NCI-H1417 treated with DMSO at 0.1 percent for 48 hours (cell line): ENCODE results near the gene KIF2B.
"Not testable (repeated sequence)": the region's sequence is repeated elsewhere in the genome, so short reads cannot be mapped to it uniquely, and the experiment has no call there.

Source experiments
- DNase-seq: peaks from one replicate; lab custom pipeline; 2025; lab: John Stamatoyannopoulos, UW

Gene KIF2B

GRCh38 chr17:53822764-53823163, at the start of gene KIF2B:
Gene KIF2B, plus strand, starts transcription at chr17:53822927. Its CDS starts 107 bp downstream, at chr17:53823034.
- no peak for DNase-seq

- DNase-seq, result no peak
Observed at GRCh38 chr17:53780320-53780719, 42.4 kb upstream of the KIF2B start.

- no peak for DNase-seq
Observed at GRCh38 chr17:53791551-53791950, 31.2 kb upstream of the KIF2B start.

DNA sequence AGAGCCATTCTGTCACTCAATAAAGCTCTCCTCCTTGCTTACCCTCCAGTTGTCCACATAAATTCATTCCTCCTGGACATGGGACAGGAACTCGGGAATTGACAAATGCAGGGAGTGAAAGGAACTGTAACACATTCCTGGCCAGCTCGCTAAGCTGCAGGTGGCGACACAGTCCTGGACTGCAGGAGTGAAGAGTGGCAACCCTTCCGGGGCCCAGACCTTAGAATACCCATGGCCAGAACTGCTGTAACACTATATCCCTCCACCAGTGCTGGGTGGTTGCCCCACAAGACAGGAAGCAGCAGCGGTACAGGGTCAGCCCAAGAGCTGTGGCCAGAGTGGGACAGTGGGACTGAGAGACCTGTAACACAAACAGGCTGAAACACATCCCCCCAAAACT, 30.3 kb upstream of the KIF2B start:
- DNase-seq, result no peak

- no peak for DNase-seq
Observed at GRCh38 chr17:53792997-53793396, 29.7 kb upstream of the KIF2B start.

DNA sequence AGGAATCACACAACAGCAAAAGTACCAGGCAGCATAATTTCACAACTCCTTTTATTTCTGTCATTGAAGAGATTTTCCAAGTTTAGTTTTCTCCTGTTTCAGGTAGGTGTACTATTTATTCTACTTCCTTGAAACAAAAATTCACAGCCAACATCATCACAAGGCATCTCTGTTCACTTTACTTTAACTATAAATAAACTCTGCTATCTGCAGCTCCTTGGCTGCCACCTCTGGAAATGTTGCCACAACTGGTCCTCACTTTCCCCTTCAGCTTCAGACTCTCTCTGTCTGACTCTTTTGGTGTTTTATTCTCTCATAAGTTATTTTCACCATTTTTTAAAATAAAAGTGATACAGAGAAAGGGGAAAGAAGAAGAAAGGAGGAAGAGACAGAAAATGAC, 27.9 kb upstream of the KIF2B start:
- DNase-seq, result no peak

DNA sequence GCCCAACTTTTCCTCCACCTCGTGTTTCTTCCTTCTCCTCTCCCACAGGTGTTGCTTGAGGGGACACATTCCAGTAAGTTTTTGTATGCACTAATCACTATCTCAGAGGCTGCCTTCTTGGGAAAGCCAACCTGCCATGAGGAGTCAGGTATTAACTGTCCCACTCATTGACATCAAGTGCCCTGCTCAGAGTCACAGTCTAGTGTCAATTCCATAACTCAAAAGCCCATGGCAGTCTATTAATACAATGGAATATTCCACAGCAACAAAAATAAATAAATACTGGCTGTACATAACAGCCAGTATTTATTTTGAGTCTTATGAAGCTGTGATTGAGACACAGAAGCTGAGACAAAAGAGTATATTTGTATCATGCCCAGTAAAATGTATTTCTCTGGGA, 26.1 kb upstream of the KIF2B start:
- no peak for DNase-seq

DNA sequence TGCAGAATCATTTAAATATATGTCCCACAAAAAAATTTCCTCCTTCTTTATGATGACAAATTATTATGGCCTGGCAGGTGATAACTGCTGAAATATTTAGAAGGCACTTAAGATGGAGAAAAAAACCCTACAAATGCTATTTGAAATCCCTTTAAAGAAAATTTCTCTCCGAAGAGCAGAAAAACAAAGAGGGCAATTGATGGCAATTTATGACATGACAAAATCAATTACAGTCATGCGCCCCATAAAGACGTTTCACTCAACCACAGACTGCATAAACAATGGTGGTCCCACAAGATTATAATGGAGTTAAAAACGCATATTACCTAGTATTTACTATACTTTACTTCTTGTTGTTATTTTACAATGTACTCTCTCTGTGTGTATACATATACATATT, 25.2 kb upstream of the KIF2B start:
- DNase-seq, result no peak

DNA sequence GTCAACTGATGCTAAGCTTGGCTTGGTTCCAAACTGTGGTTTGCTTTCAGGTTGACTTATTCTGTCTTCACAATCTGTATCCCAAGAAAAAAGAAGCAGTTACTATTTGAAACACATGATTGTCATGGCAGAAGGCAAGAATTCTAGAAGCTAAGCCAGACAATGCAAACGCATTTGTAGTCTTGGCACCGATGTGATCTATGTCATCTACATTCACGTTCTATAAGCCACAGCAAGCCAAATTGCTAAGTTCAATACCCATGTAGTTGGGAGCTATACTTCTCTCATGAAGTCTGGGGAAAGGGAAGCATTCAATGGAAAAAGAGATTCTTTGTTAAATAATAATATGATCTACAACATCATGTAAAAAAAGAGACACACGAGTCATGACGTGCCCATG, 18.3 kb upstream of the KIF2B start:
- no peak for DNase-seq

DNA sequence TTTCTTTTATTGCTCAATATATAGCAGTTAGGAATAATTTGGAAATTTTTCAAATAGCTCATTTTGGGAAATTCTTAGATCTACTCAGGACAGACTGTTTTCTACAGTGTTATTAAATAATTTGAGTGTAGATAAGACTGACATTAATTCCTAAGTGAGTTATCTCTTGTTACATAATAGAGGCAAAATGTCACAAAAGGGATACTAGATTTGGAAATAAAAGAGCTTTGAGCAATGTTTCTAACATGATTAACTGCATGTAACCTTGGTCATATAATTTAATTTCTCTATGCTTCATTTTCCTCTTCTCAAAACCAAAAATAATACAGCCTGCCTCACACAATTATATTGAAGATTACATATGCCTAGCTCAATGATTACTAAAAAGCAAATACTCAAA, 16.3 kb upstream of the KIF2B start:
- no peak for DNase-seq

GRCh38 chr17:53807286-53807685, 15.4 kb upstream of the KIF2B start:
- no peak for DNase-seq

GRCh38 chr17:53818271-53818670, 4.5 kb upstream of the KIF2B start:
- no peak for DNase-seq

GRCh38 chr17:53818929-53819328, 3.8 kb upstream of the KIF2B start:
- DNase-seq, result no peak

DNA sequence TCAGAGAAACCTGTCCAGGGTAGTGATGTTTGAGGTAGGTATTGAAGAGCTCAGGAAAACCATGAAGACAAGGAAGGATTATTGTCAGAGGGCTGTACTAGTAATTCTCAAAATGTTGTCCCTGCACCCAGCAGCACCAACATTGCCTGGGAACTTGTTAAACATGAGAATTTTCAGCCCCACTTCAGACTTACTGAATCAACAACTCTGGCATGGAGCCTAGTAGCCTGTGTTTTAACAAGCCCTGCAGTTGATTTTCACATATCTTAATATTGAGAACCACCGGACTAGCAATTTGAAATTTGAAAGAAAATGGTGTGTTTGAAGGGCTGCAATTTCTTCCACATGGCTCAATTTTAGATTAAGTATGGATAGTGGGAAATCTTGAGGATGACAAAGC, 2.8 kb upstream of the KIF2B start:
- DNase-seq, result no peak

- no peak for DNase-seq
Observed at GRCh38 chr17:53823341-53824050, 769 bp downstream of the KIF2B start.

DNA sequence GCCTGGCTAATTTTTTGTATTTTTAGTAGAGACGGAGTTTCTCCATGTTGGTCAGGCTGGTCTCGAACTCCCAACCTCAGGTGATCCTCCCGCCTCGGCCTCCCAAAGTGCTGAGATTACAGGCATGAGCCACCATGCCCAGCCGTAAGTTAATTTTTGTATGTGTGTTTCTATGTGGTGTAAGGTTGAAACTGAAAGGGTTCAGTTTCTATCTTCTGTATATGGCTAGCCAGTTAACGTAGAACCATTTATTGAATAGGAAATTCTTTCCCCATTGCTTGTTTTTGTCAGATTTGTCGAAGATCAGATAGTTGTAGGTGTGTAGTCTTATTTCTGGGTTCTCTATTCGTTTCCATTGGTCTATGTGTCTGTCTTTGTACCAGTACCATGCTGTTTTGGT, 12.0 kb downstream of the KIF2B start:
- DNase-seq, result not testable (repeated sequence)

GRCh38 chr17:53837131-53837530, 14.4 kb downstream of the KIF2B start:
- no peak for DNase-seq

DNA sequence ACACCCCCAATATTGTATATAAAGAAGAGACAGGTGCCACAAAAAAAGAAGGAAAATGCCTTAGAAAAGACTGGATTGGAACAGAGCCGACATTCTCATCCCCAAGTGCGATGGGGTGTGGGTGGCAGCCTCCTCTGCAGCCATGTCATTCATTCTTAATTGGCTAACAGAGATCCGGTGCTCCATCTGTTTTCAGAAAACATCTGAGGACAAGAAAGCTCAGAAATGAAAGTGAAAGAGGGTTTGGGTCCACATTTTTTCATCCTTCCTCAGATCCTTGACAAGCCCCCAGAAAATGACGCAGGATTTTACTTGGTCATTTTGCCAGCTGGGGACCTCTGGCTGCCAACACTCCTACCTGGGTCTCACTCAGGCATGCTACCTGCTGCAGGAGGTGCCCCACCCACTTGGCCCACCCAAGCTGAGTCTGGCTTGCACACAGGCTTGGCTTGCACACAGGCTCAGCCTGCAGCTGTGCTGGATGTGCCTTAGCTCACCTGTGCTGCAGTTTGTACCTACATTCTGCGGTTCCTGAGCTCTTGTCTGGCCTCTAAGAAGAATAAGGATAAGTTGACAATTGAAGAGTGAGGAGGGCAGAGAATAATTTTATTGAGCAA, 21.9 kb downstream of the KIF2B start:
- no peak for DNase-seq

DNA sequence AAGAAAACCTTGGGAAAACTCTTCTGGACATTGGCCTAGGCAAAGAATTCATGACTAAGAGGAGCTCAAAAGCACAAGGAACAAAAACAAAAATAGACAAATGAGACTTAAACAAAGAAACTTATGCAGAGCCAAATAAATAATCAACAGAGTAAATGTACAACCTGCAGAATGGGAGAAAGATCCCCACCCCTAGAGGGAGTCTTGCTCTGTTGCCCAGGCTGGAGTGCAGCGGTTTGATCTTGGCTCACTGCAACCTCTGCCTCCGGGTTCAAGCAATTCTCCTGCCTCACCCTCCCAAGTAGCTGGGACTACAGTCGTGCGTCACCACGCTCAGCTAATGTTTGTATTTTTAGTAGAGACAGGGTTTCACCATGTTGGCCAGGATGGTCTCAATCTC, 48.4 kb downstream of the KIF2B start:
- DNase-seq, result not testable (repeated sequence)
